Measurements from ENCODE around the gene HOXD1. TPM values are rescaled to one million over a fixed set of nuclear protein-coding genes. Genes with fewer than 3 reads are reported as not detected.

HOXD1 gene
- total RNA-seq, 1 experiment from 2014 or later, result not detected

DNA sequence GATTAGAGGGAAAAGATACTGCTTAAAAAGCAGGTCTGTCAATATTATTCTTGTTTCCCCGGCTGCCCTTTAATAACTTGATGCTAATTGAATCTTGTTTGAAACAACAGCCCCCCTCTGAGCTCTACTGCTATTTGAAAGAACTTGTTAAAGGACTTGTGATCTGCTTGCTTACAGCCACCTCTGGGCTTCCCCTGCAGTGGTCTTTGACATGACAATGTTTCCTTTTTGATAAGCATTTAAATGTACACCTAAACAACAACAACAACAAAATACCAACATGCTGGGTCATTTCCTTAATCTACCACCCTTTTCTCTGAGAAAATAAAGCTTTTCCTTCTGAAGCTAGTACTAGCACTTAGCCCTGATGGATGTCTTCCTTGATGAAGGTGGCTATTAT lies 3.9 kb downstream of the HOXD1 start:
- H3K4me3 ChIP-seq, result no peak overlapping the region
- H3K9me3 ChIP-seq (replicated peaks), result 0 out of 2 replicates have a peak, but pooled peaks cover 4% of the 10 kb centered on the region
- peaks cover 15% of the 10 kb centered on the region for H3K4me1 ChIP-seq (replicated peaks)
- peaks cover 62% of the 10 kb centered on the region for H3K27me3 ChIP-seq (replicated peaks)
- no peaks in the 10 kb centered on the region for H3K36me3 ChIP-seq
- no peak overlapping the region for H3K27ac ChIP-seq
- no peak for DNase-seq (ENCODE audit: low read depth in 1 of 2, low spot score in 2 of 2)

DNA sequence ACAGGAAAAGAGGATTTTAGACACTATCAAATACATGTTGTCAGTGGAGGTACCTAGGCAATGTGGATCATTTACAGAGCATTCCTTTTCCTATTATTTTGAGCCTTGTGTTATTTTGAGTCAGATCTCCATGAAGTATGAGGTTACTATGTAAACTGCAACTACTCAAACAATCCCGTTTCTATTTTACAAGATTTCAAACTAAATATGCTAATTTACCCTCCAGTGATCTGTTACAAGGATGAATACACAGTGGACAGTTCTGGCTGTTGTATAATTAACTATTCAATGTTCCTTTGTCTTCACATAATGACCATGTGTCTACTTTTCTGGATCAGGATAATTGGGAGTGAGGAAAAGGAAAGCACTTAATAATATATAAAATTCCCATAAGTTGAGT lies 4.6 kb downstream of the HOXD1 start:
- no peak overlapping the region for H3K27ac ChIP-seq
- H3K9me3 ChIP-seq (replicated peaks), result 0 out of 2 replicates have a peak, but pooled peaks cover 4% of the 10 kb centered on the region
- no peaks in the 10 kb centered on the region for H3K36me3 ChIP-seq
- no peak overlapping the region for H3K4me3 ChIP-seq
- DNase-seq (ENCODE audit: low read depth in 1 of 2, low spot score in 2 of 2), result no peak
- peaks cover 66% of the 10 kb centered on the region for H3K27me3 ChIP-seq (replicated peaks)
- peaks cover 13% of the 10 kb centered on the region for H3K4me1 ChIP-seq (replicated peaks)

DNA sequence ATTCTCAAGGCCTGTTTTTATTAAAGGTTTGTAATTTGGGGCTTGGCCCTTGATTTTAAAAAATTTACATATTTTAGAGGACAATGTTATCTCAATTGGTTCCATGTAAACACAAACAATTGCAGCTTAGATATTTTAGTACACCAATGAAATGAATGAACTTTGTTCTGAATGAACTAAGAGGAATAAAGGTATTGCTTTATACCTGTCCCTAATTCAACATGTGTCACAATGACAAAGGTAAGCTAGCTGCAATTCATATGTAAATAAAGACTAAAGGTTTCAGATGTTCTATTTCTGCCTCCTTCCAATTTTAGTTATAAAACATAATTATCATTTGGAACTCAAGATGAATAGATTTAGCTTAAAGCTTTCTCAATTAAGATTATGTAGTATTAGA lies 11.4 kb downstream of the HOXD1 start:
- Histone ChIP-seq H3K4me1 (replicated peaks) (no peaks in the 10 kb centered on the region), H3K27me3 (replicated peaks) (peaks cover 13% of the 10 kb centered on the region; the same call in 1 of the 2 replicates), H3K4me3 (no peak overlapping the region), H3K36me3 (no peaks in the 10 kb centered on the region), H3K27ac (no peak overlapping the region), H3K9me3 (replicated peaks) (no peaks in the 10 kb centered on the region)
- DNase-seq (ENCODE audit: low read depth in 1 of 2, low spot score in 2 of 2), result no peak

DNA sequence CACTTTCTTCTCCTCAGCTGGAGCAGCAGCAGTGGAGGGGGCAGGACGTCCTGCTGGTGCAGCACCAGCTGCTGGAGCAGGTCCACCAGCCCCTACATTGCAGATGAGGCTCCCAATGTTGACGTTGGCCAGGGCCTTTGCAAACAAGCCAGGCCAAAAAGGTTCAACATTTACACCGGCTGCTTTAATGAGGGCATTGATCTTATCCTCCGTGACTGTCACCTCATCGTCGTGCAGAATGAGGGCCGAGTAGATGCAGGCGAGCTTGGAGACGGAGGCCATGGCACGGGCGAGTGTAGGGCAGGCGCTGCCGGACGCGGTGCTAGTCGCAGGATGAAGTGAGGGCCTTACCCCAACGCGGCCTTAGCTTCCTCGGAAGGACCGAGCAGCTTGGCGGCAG lies 12.5 kb downstream of the HOXD1 start:
- H3K4me1 ChIP-seq (replicated peaks), result no peaks in the 10 kb centered on the region
- H3K9me3 ChIP-seq (replicated peaks), result no peaks in the 10 kb centered on the region
- no peaks in the 10 kb centered on the region for H3K36me3 ChIP-seq
- no peak overlapping the region for H3K27ac ChIP-seq
- no peak overlapping the region for H3K4me3 ChIP-seq
- no peak for DNase-seq (ENCODE audit: low read depth in 1 of 2, low spot score in 2 of 2)
- peaks cover 13% of the 10 kb centered on the region; the same call in 1 of the 2 replicates for H3K27me3 ChIP-seq (replicated peaks)

DNA sequence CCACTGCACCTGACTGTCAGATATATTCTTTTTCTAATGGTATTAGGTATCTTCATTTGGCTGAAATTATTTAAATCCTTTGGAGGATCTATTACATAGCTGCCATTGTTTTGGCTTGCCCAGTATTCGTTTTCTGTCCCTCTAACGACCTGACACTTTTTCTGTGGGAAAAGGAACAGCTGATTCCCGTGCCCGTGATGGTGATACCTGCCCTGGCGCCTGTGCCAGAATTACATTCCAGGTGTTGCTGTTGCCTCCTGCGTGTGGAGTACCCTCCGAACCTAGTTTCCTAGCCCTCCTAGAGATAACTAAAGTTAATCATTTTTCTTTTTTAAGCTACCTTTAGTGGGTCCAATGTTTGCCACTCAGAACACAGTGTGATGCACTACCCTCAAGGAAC lies 14.0 kb downstream of the HOXD1 start:
- no peaks in the 10 kb centered on the region for H3K36me3 ChIP-seq
- peaks cover 12% of the 10 kb centered on the region; the same call in 1 of the 2 replicates for H3K27me3 ChIP-seq (replicated peaks)
- H3K27ac ChIP-seq, result no peak overlapping the region
- no peaks in the 10 kb centered on the region for H3K9me3 ChIP-seq (replicated peaks)
- DNase-seq (ENCODE audit: low read depth in 1 of 2, low spot score in 2 of 2), result no peak
- H3K4me3 ChIP-seq, result no peak overlapping the region
- no peaks in the 10 kb centered on the region for H3K4me1 ChIP-seq (replicated peaks)

DNA sequence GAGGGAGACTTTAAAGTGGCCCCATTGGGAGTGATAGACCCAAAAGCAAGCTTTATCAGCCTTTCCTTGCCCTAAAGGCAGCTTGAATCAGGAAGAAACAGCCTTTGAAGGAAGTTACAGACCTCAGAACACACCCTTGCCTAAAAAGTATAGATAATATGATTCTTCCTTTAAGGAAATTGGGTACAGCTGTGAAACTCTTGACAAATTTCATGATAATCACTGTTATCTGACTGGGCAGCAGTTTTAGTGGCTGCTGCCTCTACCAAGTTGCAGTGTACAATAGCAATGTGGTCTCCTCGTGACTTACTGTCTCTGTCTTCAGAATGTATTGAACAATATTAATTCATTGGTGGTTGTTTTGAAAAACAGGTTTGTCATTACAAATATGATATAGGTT lies 16.7 kb downstream of the HOXD1 start:
- Histone ChIP-seq H3K4me3 (no peak overlapping the region), H3K27me3 (replicated peaks) (peaks cover 5% of the 10 kb centered on the region; the same call in 1 of the 2 replicates), H3K36me3 (no peaks in the 10 kb centered on the region), H3K9me3 (replicated peaks) (no peaks in the 10 kb centered on the region), H3K27ac (no peak overlapping the region), H3K4me1 (replicated peaks) (no peaks in the 10 kb centered on the region)
- no peak for DNase-seq (ENCODE audit: low read depth in 1 of 2, low spot score in 2 of 2)

DNA sequence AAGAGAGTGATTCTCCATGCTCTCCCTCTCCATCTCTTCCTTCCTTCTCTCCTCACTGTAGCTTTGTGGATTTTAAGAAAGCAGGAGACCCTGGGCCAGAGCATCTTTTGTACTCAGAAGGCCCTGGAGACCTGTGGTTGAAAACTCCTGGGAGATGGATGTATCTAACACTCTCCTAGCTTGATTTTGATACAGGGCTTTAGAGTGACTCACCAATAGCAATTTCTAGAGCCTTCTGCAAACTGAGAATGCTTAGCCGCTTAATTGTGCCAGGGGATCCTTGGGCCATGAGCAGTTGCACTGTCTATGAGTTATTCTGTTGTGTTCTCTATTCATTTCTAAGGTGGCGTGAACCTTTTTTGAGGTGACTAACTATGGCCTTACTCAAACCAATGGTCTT lies 17.7 kb downstream of the HOXD1 start:
- H3K4me3 ChIP-seq, result no peak overlapping the region
- no peaks in the 10 kb centered on the region for H3K9me3 ChIP-seq (replicated peaks)
- DNase-seq (ENCODE audit: low read depth in 1 of 2, low spot score in 2 of 2), result no peak
- peaks cover 5% of the 10 kb centered on the region; the same call in 1 of the 2 replicates for H3K27me3 ChIP-seq (replicated peaks)
- no peaks in the 10 kb centered on the region for H3K4me1 ChIP-seq (replicated peaks)
- H3K27ac ChIP-seq, result no peak overlapping the region
- H3K36me3 ChIP-seq, result no peaks in the 10 kb centered on the region

DNA sequence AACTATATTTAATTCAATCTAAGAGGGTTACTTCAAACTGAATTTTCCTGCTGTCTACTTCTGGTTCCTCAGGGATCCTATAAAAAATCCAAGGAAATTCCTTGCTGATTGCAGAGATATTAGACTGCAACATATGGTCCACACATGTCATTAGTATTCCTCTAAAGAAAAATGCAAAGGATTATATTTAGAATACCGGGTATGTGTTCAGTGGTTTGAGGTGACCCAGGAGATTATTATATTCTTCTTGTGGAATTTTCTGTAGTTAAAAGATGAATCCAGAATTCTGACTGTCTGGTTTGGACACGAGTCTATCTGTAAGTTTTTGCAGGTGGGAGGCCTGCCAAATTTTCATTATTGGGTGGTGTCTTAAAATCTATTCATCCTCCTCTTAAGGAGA lies 18.2 kb downstream of the HOXD1 start:
- Histone ChIP-seq H3K9me3 (replicated peaks) (no peaks in the 10 kb centered on the region), H3K27me3 (replicated peaks) (peaks cover 8% of the 10 kb centered on the region; the same call in 1 of the 2 replicates), H3K27ac (no peak overlapping the region), H3K36me3 (no peaks in the 10 kb centered on the region), H3K4me1 (replicated peaks) (no peaks in the 10 kb centered on the region), H3K4me3 (no peak overlapping the region)
- no peak for DNase-seq (ENCODE audit: low read depth in 1 of 2, low spot score in 2 of 2)

DNA sequence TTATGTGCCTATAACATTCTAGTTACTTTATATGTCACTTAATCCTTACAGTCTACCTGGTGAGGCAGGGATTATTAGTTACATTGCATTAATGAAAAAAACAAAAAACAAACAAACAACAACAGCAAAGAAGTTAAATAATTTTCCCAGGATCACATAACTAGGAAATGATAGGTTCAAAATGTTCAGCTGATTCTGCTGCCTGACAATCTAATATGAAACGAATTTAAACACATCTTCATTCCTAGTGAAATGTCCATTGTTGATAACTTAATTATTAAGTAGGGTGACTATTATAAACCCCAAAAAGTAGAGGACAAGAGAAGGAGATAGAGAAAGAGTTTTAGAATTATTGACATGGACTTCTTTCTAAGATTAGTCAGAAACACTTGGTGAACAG lies 22.6 kb downstream of the HOXD1 start:
- H3K9me3 ChIP-seq (replicated peaks), result no peaks in the 10 kb centered on the region
- no peak overlapping the region for H3K27ac ChIP-seq

DNA sequence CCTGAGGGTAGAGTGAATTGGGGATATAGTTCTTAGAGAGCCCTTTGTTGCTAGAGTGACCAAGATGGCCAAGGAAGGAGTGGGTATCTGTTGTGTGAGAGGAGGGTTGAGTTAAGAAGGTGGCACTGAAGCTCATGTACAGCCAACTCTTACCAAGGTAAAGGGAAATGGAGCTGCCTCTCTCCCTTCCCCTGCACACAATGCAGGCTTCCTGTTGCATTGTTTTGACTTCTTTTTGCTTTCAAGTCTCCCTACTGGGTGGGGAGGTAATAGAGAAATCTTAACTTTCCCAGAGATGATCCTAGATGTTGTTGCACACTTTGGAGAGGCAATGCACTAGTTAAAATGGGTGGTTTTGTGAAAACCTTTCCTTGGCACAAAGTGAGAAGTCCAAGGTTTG lies 23.8 kb downstream of the HOXD1 start:
- Histone ChIP-seq H3K4me3 (no peak overlapping the region), H3K36me3 (no peaks in the 10 kb centered on the region)
- DNase-seq (ENCODE audit: low read depth in 1 of 2, low spot score in 2 of 2), result no peak

More for the DNA sequence above, 22.6 kb downstream of the HOXD1 start:
- Histone ChIP-seq H3K27me3 (replicated peaks) (peaks cover 10% of the 10 kb centered on the region; the same call in 1 of the 2 replicates), H3K4me3 (no peak overlapping the region), H3K36me3 (no peaks in the 10 kb centered on the region), H3K4me1 (replicated peaks) (no peaks in the 10 kb centered on the region)
- DNase-seq (ENCODE audit: low read depth in 1 of 2, low spot score in 2 of 2), result no peak

DNA sequence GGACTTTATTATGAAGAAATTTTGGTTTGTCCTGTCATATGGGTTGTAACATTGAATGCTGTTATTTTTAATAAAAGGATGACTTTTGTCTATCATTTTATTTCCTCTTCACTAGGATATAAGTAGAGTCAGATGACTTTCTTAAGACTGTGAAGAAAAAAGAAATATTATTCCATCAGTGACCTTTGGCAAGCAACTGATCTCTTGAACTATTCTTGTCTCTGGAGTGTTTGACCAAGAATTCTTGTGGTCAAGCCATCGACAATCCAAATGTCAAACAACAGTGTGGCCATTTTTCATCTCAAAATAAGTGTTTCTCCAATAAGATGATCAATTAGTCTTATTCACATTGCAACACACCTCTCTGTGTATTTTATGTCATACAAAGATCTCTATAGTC lies 24.9 kb downstream of the HOXD1 start:
- no peaks in the 10 kb centered on the region for H3K36me3 ChIP-seq
- H3K27me3 ChIP-seq (replicated peaks), result peaks cover 7% of the 10 kb centered on the region; the same call in 1 of the 2 replicates
- no peak overlapping the region for H3K27ac ChIP-seq
- H3K9me3 ChIP-seq (replicated peaks), result no peaks in the 10 kb centered on the region
- DNase-seq (ENCODE audit: low read depth in 1 of 2, low spot score in 2 of 2), result no peak
- no peaks in the 10 kb centered on the region for H3K4me1 ChIP-seq (replicated peaks)
- no peak overlapping the region for H3K4me3 ChIP-seq

More for the DNA sequence above, 23.8 kb downstream of the HOXD1 start:
- H3K4me1 ChIP-seq (replicated peaks), result no peaks in the 10 kb centered on the region
- peaks cover 7% of the 10 kb centered on the region; the same call in 1 of the 2 replicates for H3K27me3 ChIP-seq (replicated peaks)
- H3K9me3 ChIP-seq (replicated peaks), result no peaks in the 10 kb centered on the region
- no peak overlapping the region for H3K27ac ChIP-seq

DNA sequence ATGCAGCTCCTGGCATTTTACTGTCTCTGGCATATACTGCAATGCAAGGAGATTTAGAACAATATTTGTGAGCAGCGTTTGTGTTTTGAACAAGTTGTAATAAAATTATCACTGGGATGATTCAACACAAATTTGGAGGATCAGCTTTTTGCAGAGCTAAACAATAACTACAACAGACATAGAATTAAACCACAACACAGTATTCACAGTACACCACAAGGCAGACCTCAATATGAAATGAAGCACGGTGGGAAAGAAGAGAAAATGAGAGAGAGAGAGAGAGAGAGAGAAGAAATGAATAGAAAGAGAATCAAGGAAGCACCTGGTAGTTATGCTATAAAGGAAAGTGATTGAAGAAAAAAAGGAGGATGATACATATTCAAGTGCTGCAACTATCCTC lies 39.4 kb downstream of the HOXD1 start:
- DNase-seq (ENCODE audit: low read depth in 1 of 2, low spot score in 2 of 2), result no peak
- H3K27ac ChIP-seq, result no peak overlapping the region
- H3K4me1 ChIP-seq (replicated peaks), result no peaks in the 10 kb centered on the region
- H3K9me3 ChIP-seq (replicated peaks), result no peaks in the 10 kb centered on the region
- no peak overlapping the region for H3K4me3 ChIP-seq
- H3K27me3 ChIP-seq (replicated peaks), result 0 out of 2 replicates have a peak, but pooled peaks cover 5% of the 10 kb centered on the region
- H3K36me3 ChIP-seq, result no peaks in the 10 kb centered on the region

DNA sequence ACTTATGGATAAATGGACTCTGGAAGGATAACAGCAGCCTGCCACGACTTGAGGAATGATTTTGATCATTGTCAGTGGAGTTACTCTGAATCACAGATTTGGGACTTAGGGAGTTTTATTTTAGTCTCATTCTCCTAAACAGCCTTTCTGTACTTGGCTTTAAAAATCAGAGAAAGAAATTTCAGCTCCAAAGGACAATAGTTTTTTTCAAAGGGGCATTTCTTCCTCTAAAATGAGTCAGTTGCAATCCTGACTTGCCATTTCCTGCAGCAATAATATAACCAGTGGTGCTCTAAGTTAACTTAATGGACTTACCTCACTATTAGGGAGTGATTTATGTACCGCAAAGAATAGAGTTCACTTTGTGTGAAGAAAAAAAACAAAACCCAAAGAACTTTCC lies 45.7 kb downstream of the HOXD1 start:
- Histone ChIP-seq H3K9me3 (replicated peaks) (no peaks in the 10 kb centered on the region), H3K36me3 (no peaks in the 10 kb centered on the region), H3K4me1 (replicated peaks) (no peaks in the 10 kb centered on the region), H3K27ac (no peak overlapping the region), H3K4me3 (no peak overlapping the region), H3K27me3 (replicated peaks) (peaks cover 4% of the 10 kb centered on the region; the same call in 1 of the 2 replicates)
- DNase-seq (ENCODE audit: low read depth in 1 of 2, low spot score in 2 of 2), result no peak

DNA sequence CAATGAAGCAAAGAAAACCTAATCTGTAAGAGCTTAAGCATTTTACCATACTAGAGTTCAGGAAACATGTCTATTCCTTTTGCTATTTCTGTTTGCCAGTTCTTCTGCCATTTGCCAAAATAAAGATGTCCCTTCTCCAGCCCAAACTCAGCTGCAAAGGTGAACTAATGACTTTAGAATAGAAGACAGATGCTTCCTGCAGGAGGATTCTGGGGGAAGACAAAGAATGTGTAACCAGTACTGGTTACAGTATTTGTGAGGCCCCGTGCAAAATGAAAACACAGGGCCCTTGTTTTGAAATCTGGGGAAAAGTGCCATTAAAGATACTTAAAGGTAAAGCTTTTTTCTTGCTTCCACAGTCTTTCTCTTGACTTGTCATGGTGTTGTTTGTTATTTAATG lies 46.5 kb downstream of the HOXD1 start:
- no peaks in the 10 kb centered on the region for H3K9me3 ChIP-seq (replicated peaks)
- H3K4me3 ChIP-seq, result no peak overlapping the region
- DNase-seq (ENCODE audit: low read depth in 1 of 2, low spot score in 2 of 2), result no peak
- peaks cover 4% of the 10 kb centered on the region; the same call in 1 of the 2 replicates for H3K27me3 ChIP-seq (replicated peaks)
- H3K36me3 ChIP-seq, result no peaks in the 10 kb centered on the region
- no peaks in the 10 kb centered on the region for H3K4me1 ChIP-seq (replicated peaks)
- H3K27ac ChIP-seq, result no peak overlapping the region

DNA sequence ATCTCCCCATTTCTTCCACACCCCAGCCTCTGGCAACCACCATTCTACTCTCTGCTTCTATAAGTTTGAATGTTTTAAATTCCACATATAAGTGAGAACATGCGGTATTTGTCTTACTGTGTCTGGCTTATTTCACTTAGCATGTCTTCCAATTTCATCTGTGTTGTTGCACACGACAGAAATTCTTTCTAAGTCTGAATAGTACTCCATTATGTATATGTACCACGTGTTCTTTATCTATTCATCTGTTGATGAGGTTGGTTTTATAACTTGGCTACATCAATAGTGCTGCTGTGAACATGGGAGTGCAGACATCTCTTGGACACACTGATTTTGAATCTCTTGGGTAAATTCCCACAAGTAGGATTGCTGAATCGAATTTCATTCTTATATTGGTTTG lies 49.0 kb downstream of the HOXD1 start:
- Histone ChIP-seq H3K4me3 (no peak overlapping the region), H3K36me3 (no peaks in the 10 kb centered on the region), H3K9me3 (replicated peaks) (no peaks in the 10 kb centered on the region)

More for the DNA sequence above, 49.0 kb downstream of the HOXD1 start:
- Histone ChIP-seq H3K27me3 (replicated peaks) (peaks cover 8% of the 10 kb centered on the region; the same call in 1 of the 2 replicates), H3K27ac (no peak overlapping the region), H3K4me1 (replicated peaks) (no peaks in the 10 kb centered on the region)
- DNase-seq (ENCODE audit: low read depth in 1 of 2, low spot score in 2 of 2), result no peak
